PC-3 (cell line): ENCODE measurements around the gene TTBK2.

ENCODE experiments used
- CTCF ChIP-seq: fragments of 300-600 bp; sonication (generic); conservative IDR thresholded peaks from 2 replicates; pipeline ENCODE4 v1.5.1; 2017; ENCODE audit warnings: antibody characterized with exemption, low read depth, mild to moderate bottlenecking, low read length
- EZH2 ChIP-seq: fragments of 300-600 bp; sonication (generic); IDR thresholded peaks from one replicate; pipeline ENCODE4 v1.6.1; 2017; ENCODE audit warnings: antibody characterized with exemption, mild to moderate bottlenecking, low read length; ENCODE audit not compliant: unreplicated experiment
- EZH2phosphoT487 ChIP-seq: fragments of 300-600 bp; sonication (generic); IDR thresholded peaks from 2 replicates; pipeline ENCODE4 v1.6.1; 2018; ENCODE audit warnings: mild to moderate bottlenecking, antibody characterized with exemption, low read length, borderline replicate concordance

DNA sequence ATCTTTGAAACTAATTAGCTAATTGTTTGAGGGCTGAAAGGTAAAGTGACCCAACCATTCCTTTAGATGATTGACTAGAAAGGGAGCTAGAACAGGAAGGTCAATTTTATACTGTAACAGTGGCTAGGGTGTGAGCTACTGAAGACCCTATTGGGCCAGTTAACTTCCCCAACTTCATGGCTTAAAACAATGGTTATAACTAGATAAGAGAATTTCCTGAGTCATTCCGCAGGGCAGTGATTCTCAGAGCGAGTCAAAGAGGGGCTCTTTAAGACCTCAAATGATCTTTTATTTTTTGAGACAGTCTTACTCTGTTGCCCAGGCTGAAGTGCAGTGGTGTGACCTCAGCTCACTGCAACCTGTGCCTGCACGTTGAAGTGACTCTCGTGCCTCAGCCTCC lies 33.7 kb upstream of the TTBK2 start:
- TF ChIP-seq CTCF (no peak), EZH2 (no peak), EZH2phosphoT487 (no peak)
